Measurements from ENCODE around the gene PEAK1.

PEAK1 gene

DNA sequence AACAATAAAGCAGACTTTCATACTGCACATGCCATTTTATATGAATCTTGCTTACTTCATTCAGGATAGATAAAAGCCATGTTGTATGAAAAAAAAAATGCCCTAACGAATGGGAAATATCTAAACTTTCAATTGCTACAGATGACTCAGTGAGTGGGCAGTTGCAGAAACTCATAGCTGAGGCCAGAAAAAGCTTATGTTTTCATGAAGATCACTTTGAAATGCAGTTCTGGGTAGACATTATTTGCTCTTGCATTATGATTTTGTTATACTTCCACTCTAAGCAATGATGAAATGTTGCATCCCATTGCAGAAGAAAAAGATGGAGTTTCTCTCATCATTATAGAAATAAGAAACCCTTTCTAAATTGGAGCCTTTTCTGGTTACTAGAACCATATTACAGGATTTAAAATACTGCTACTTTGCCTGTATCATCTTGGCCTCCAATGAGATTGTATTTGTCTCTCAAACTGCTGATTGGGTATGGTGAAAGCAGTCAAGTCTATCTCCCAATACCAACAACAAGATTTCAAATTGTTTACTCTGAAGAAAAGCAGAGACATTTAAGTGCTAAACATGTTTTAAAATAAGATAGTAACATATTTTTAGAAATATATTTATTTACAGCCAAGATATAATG is 17.0 kb downstream of the PEAK1 start:
- no peak for DNase-seq

DNA sequence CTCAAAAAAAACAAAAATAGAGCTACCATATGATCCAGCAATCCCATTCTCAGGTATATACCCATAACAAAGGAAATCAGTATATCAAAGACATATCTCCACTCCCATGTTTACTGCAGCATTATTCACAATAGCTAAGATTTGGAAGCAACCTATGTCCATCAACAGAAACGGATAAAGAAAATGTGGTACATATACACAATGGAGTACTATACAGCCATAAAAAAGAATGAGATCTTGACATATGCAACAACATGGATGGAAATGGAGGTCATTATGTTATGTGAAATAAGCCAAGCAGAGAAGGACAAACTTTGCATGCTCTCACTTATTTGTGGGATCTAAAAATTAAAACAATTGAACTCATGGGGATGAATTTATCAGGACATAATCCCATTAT is 19.6 kb downstream of the PEAK1 start:
- DNase-seq: no peak

DNA sequence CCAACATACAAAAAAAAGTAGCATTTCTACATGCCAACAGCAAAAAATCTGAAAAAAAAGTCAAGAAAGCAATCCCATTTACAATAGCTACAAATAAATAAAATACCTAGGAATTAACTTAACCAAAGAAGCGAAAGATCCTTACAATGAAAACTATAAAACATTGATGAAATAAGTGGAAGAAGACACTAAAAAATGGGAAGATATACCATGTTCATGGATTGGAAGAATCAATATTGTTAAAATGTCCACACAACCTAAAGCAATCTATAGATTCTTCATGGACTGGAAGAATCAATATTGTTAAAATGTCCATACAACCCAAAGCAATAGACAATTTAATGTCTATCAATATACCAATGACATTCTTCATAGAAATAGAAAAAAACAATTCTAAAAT is 21.0 kb downstream of the PEAK1 start:
- no peak for DNase-seq

DNA sequence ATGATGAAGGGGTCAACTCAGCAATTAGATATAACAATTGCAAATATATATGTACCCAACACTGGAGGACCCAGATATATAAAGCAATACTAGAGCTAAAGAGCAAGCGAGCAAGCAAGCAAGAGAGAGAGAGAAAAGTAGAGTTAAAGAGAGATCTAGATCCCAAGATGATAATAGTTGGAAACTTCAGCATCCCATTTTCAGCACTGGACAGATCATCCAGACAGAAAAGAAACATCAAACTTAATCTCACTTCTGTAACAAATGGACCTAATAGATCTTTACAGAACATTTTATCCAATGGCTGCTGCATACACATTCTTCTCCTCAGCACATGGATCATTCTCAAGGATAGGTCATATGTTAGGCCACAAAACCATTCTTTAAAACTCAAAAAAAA is 23.2 kb downstream of the PEAK1 start:
- DNase-seq: no peak

DNA sequence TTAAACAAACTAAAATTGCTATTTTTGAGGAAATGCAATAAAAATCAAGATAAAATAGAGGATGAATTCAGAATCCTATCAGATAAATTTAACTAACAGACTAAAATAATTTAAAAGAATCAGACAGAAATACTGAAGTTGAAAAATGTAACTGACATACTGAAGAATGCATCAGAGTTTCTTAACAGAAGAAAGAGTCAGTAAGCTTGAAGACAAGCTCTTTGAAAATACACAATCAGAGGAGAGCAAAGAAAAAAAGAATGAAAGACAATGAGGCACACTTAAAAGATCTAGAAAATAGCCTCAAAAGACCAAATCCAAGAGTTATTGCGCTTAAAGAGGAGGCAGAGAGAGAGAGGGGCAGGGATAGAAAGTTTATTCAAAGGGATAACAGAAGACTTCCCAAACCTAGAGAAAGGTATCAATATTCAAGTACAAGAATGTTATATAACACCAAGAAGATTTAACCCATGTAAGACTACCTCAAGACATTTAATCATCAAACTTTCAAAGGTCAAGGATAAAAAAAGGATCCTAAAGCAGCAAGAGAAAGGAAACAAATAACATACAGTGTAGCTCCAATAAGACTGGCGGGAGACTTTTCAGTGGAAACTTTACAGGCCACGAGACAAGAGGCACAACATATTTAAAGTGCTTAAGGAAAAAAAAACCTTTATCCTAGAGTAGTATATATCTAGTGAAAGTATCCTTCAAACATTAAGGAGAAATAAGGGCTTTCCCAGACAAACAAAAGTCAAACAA is 24.7 kb downstream of the PEAK1 start:
- no peak for DNase-seq

DNA sequence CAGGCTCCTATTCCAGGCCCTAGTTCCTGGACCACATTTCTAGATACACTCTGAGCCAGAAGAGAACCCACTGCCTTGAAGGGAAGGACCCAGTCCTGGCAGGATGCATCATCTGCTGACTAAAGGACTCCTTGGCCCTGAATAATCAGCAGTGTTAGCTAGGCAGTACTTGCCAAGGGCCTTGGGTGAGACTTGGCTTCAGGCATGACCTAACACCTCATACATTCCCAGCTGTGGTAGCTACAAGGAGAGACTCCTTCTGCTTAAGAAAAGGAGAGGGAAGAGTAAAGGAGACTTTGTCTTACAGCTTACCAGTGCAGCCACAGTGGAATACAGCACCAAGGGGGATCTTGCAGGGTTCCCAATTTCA is 26.4 kb downstream of the PEAK1 start:
- DNase-seq: no peak

DNA sequence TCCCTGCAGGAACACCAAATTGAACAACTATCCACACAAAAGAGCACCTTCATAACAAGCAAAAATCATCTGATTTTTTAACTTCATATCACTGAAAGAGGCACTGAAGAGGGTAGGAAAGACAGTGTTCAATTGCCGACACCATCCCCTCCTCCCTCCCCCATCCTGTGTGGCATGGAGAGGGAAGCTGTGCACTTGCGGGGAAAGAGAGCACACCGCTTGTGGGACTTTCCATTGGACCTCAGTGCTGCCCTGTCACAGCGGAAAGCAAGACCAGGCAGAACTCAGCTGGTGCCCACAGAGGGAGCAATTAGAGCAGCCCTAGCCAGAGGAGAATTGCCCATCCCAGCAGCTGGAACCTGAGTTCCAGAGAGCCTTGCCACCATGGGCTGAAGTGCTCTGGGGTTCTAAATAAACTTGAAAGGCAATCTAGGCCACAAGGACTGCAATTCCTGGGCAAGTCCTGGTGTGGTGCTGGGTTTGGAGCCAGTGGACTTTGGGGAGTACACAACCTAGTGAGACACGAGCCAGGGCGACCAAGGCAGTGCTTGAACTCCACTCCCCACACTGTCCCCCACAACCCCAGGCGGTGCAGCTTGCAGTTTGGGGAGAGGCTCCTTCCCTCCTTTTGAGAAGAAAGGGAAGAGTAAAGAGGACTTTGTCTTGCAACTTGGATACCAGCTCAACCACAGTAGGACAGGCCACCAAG is 27.0 kb downstream of the PEAK1 start:
- no peak for DNase-seq

DNA sequence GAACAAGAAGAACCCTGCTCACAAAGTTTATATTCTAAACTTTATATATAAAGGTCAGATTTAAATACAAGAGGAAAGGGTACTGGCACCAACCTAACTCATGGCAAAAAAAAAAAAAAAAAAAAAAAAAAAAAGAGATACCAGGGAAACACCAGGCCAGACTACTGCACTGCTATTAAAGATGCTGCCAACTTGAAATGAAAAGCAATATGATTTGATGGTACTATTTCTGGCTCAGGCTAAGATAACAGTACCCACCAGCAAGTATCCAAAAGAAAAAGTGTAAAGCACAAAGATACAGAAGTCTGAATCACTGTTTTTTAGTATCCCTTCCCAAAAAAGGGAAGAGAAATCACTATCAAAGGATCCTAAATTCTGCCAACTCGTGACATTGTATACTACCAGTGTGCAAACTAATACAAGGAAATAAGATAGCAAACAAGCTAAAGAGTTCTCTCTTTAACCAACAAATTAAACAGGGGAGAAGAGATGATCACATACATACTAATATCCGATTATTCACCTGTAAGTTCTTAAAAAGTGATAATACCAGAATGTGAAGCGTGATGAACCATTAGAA is 28.4 kb downstream of the PEAK1 start:
- no peak for DNase-seq

DNA sequence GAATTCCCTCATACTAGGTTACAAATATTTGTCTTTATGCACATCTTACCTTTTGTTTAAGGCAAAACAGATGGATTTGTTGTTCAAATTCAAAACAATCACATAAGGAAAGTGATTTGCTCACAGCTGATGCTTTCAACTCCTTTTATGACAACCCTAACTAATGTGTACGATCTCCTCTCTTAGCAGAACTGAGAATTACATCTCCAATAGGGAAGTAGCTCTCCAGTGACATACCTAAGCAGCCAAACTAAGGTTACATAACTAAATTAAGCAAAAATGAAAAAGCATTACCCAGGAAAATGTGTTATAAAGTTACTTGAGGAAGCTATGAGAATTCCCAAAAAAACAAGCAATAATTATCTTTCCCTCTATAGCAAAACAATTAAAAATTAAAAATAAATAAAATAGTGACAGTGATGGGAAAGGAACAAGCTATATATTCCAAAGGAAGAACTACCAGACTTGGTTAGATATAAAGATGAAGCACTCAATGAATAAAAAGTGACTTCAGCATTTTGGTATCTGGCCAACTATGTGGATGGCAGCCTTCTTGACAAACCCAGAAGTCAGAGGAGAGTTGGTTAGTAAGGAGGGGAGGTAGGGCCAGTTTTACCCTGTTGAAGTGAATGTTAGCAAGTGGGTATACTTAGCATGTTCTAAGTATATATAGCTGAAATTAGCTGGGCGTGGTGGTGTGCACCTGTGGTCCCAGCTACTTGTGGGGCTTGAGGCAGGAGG is 32.4 kb downstream of the PEAK1 start:
- no peak for DNase-seq

DNA sequence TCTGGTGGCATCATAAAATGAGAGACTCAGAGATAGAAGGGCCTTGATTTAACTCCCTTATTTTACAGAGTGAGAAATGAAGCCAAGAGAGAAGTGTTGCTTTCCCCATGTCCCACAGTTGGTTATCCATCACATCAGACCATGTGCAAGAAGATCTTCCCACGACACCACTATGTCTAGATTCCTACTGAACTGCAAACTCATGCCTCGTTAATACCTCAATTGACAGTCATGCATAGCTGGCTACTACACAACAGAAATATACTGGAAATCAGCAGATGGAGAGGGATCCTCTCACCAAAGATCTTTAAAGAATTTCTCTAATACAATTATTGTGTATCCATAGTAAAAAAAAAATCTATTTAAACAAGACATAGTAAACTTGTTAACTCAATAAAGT is 33.3 kb downstream of the PEAK1 start:
- no peak for DNase-seq

DNA sequence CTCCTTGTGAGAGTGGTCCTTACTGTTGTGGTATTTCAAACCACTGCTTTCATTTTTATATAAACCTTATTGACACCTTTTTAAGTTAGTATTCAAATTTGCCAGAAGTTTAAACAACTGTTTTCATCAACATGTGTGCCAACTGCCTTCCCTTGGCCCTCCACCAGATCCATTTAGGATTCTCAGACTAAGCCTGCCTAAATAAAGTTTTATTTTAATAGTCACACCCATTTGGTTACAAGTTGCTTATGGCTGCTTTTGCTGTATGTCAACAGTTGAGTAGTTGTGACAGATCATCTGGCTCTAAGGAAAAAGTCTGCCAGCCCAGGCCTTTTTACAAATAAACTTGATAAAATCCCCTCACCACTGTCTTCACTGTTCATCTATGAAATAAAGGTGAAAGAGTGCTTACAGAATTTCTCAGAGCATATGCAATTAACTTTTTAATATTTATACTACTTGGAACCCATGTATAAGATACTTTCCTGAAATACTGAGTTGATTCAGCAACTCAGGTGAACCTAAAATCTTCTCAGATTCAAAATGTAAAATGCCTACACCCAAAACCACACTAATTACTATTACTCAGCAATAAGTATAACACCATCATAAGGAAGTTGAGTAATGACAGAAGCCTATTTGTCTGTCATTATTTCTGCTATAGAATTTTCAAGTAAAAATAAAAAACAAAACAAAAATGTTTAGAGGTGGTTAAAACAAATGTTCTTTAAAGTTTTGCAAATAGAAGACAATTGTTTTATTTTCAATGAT is 35.1 kb downstream of the PEAK1 start:
- no peak for DNase-seq

DNA sequence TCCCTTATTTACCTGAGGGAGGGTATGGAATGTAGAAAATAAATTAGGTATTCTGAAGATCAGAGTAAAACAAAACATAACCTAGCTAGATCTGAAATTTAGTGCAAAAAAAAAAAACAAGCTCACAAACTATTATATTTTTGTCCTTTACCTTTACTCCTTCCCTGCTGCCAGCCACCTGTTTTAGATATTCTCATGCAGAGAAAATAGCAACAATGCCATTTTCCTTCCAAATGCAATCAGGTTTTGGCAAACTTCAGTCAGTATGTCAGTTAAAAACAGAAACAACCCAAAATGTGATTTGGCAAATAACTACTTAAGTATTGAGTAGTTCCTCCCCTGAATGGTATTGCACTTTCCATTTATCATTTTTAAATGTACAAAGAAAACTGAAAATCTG is 35.8 kb downstream of the PEAK1 start:
- no peak for DNase-seq

DNA sequence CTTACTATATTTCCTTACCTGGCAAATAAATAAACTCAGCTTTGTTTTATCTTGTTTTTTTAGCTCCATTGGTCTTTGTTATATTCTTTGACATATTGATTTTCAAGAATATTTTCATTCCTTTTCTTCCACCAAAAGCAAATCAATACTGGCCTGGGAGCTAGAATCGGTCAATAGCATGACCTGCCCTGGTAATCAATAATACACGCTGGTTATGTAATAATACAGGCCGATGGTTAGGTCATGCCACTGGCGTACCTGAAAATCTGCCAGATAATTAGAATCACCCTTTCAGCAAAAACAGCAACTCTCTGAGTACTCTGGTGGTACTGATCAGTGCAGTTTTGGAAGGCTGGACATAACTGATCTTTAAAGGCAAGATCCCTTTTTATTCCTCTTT is 39.9 kb downstream of the PEAK1 start:
- no peak for DNase-seq

DNA sequence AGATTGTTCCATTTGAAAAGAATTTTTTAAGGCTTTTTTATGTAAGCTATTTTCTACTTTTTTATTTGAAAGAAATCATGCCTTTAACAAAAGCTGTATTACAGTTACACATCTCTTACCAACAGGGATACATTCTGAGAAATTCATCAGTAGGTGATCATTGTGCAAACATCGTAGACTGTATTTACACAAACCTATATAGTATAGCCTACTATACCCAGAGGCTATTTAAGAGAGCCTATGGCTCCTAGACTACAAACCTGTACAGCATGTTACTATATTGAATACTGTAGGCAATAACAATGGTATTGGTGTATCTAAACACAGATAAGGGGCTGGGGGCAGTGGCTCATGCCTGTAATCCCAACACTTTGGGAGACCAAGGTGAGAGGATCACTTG is 43.1 kb downstream of the PEAK1 start:
- no peak for DNase-seq

DNA sequence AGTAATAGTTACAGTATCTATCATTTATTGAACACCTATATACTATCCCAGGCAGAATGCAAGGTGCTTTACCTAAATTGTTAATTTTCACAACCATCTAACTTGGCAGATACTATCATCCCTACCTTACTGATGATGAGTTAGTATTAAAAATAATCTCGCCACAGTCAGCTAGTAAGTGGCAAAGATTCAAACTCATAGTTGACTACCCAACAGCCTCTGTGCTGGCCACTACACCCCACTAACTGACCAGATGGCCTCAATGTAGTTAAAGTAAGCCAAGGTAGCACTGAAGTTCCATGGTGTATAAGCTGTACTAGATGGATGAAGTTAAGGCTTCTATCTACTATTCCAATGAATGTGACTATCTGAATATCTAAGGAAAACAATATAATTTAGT is 44.8 kb downstream of the PEAK1 start:
- no peak for DNase-seq

DNA sequence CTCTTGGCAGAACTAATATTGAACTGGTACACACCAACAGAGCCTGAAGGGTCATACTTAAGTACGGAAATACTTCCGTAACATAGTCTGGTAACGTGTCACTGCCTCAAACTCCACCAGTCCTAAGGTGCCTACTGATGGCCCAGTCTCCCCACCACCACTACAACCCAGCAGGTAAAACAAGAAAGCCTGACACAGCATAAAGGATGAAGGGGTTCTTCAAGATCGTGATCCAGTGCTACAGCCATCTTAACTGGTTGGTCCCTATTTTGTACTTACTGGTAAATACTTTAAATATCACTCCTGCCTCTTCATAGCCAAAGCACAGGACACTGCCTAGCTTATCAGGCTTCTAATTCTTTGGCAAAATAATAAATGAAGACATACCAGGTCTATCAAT is 46.5 kb downstream of the PEAK1 start:
- no peak for DNase-seq

DNA sequence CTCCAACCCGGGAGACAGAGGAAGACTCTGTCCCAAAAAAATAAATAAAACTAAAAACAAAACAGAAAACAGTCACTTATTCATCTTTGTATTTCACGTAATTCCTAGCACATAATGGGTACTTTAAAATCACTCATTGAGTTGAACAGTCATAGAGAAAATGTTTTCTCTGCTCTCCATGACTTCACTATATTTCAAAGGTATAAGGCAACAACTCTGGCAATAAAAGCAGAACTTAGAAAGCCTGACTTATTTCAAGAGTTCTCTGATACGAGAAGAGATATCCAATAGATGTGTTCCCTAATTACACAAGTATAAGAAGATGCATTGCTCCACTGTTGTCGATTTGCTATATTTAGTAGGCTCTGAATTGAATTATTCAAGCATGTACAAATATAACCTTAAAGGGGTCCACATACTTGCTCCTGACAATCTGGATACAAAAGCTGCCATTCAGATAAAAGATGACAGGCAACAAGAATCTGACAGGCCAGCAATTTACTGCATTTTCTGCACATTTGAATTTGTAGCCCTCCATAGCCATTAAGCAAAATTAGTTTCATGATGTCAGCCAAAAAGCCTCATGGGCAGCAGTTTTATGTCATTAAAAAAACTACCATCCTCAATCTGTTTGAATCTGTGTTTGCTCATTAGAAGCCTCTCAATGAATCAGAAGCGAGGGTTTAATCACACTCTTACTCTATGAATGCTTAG is 47.9 kb downstream of the PEAK1 start:
- no peak for DNase-seq

DNA sequence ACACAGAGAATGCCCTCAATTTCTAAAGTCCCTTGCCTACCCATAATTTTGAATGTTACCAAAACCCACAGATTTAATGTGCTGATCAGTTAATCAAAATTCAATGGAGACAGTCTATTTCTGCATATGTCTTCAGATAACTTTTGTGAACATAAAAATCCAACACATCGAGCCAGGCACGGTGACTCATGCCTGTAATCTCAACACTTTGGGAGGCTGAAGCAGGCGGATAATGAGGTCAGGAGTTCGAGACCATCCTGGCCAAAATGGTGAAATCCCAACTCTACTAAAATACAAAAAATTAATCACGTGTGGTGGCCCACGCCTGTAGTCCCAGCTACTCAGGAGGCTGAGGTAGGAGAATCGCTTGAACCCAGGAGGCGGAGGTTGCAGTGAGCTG is 49.3 kb downstream of the PEAK1 start:
- no peak for DNase-seq

DNA sequence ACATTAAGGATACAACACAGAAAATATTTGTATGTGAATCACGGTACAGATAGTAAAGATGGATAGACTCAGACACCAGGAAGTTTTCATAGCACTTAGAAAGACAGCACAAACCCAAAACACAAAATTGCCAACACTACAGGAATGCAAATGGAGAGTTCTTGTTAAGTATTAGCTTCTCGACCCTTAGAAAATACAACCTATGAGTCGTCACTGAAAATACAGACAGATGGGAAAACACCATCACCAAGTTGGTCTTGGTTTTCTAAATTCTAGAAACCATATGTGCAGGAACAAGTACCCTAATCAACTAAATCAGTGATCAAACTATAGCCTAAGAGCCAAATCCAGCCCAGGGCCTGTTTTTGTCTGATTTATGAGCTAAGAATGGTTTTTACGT is 50.7 kb downstream of the PEAK1 start:
- DNase-seq: no peak

DNA sequence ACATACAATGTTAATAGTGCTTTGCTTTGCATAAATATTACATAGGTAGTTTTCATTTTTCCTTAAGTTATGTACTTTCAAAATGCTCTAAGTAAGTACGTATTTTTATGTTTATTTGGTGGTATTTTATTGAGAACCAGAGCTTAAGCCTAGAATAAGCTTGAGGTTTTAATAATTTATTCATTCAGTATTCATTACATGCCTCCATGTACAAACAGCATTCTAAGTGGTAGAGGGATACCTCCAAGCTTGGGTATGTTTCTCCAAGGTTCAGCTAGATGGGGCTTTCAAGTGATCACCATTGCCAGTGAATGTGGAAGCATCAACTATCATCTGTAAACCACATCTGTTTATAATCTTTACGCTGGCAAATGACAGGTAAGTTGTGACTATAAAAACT is 52.3 kb downstream of the PEAK1 start:
- no peak for DNase-seq

DNA sequence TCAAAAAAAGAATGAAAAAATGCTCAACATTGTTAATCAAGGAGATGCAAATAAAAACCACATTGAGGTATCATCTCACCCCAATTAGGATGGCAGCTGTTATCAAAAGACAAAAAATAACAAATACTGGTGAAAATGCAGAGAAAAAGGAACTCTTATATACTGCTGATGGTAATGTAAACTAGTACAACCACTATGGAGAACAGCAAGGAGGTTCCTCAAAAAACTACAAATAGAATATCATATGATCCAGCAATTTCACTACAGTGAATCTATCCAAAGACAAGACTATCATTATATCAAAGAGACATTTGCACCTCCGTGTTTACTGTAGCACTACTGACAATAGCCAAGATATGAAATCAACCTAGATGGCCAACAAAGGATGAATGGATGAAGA is 58.4 kb downstream of the PEAK1 start:
- DNase-seq: no peak
